ENCODE results near the gene PLEKHN1. TPM values are rescaled to one million over a fixed set of nuclear protein-coding genes. Genes with fewer than 3 reads are reported as not detected.

Gene PLEKHN1
- total and polyA plus RNA-seq, 3 experiments from 2014 or later, result 0.49 to 3.5 (median 2.7) TPM

DNA sequence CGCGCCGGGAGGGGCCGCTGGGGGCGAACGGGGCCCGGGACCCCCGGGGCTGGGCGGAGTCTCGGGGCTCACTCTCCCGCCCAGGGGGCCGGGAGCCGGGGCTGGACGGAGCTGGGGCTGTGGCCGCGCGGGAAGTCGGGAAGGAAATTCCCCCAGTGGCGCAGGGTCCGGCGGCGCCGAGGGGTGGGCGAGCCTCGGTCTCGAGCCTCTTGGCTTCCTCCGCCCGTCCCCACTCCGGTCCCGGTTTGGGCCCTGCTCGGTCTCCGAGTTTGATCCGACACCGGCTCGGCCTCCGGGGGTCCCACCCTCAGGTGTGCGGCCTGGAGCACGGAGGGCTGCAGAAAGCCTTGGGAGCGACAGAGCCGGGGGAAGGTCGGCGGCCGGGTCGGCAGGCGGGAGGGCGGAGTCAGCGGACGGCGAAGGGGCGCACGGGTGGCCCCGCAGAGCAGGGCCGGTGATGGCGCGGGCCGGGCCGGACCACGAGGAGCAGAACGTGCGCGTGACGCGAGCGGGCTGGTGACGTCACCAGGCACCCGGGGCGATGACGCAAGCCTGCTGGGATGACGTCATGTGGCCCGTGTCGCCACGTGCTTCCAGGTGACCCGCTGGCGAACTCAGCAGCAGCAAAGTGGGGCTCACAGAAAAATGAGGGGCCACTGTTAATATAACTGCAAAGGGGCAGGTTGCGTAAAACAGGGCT is 34.2 kb downstream of the PLEKHN1 start:
- Histone ChIP-seq H3K9me3 (ENCODE audit: low read length) (no peaks in the 10 kb centered on the region), H3K4me3 (ENCODE audit: low read length) (peak overlapping the region; percentile 39), H3K36me3 (ENCODE audit: insufficient read depth, low read length) (no peaks in the 10 kb centered on the region), H3K27me3 (ENCODE audit: insufficient read depth, low read length, poor library complexity, severe bottlenecking) (peaks cover 41% of the 10 kb centered on the region), H3K27ac (ENCODE audit: low read depth, low read length) (peak overlapping the region; percentile 63), H3K4me1 (ENCODE audit: insufficient read depth, low read length) (peaks cover 25% of the 10 kb centered on the region)
- Mint-ChIP-seq H3K4me1 (peaks cover 15 to 25% (median 15%) of the 10 kb centered on the region in 3 donors), H3K9me3 (peaks cover 0 to 2% (median 0%) of the 10 kb centered on the region in 5 donors), H3K4me3 (peak overlapping the region; percentile 66 to 88 (median 78)), H3K27me3 (peaks cover 31 to 45% of the 10 kb centered on the region in 2 donors), H3K27ac (peak overlapping the region in 7 of 8 donors; percentile 85 to 94 (median 88)), H3K36me3 (no peaks in the 10 kb centered on the region)
- peak; percentile 63 to 85 (median 72) for DNase-seq
- CTCF ChIA-PET, result interaction anchor here (1.1 to 2.1 kb wide), 3 partner anchors 8 to 89 kb away, joined by 4 to 21 read pairs (median 14); partner anchors contain the start of gene ISG15
- POLR2A ChIA-PET, result interaction anchor here (1.2 kb wide), 1 partner anchor 14 kb away, joined by 6 read pairs; the partner anchor contains the start of gene ISG15

DNA sequence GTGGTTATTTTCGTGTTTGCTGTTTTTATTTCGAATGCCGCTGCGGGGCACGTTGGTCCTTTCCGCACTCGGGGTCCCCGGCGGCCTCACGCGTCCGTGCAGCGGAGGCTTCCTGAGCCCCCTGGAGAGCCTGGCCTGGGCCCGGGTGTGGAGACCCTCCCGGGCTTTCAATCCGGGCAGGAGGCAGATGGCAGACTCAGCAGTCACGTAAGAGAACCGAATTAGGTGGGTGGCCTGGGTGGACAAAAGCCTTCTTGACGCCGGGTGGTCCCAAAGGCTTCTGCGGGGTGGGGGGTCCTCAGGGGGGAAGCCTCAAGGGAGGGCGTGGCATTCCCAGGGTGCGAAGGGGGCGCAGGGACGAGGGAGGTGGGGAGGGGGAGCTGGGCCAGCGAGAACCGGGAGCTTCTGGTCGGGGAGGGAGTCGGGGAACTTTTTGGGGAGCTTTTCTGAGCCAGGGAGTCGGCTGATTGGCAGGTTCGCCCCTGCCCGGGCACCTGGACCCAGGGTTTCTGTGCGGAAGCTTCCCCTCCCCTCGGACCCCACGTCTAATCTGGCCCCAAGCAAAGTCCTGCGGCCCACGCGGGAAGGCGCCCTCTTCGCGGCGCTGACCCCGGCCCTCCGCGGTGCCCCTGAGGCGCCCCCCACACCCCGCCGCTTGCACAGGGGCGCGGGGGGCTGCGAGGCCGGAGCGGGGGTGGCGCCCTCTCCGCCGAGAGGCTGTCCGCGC is 34.9 kb downstream of the PLEKHN1 start:
- DNase-seq, result peak in 1 of 5 donors; percentile 46
- peaks cover 10 to 21% (median 12%) of the 10 kb centered on the region in 3 donors for H3K4me1 Mint-ChIP-seq
- Histone ChIP-seq H3K4me1 (ENCODE audit: insufficient read depth, low read length) (peaks cover 20% of the 10 kb centered on the region), H3K27me3 (ENCODE audit: insufficient read depth, low read length, poor library complexity, severe bottlenecking) (peaks cover 43% of the 10 kb centered on the region), H3K36me3 (ENCODE audit: insufficient read depth, low read length) (no peaks in the 10 kb centered on the region), H3K4me3 (ENCODE audit: low read length) (peak overlapping the region; percentile 20), H3K9me3 (ENCODE audit: low read length) (no peaks in the 10 kb centered on the region), H3K27ac (ENCODE audit: low read depth, low read length) (peak overlapping the region; percentile 63)
- POLR2A ChIA-PET, result interaction anchor here (1.2 kb wide), 1 partner anchor 13 kb away, joined by 6 read pairs; the partner anchor contains the start of gene ISG15
- peak overlapping the region in 7 of 8 donors; percentile 84 to 94 (median 88) for H3K27ac Mint-ChIP-seq
- CTCF ChIA-PET, result interaction anchor here (1.0 to 2.1 kb wide), 7 partner anchors 9 to 89 kb away, joined by 3 to 21 read pairs (median 6); partner anchors contain the start of gene ISG15
- peaks cover 29 to 44% of the 10 kb centered on the region in 2 donors for H3K27me3 Mint-ChIP-seq
- H3K36me3 Mint-ChIP-seq, result no peaks in the 10 kb centered on the region
- H3K4me3 Mint-ChIP-seq, result peak overlapping the region; percentile 66 to 88 (median 78)
- H3K9me3 Mint-ChIP-seq, result peaks cover 0 to 2% (median 0%) of the 10 kb centered on the region in 5 donors

DNA sequence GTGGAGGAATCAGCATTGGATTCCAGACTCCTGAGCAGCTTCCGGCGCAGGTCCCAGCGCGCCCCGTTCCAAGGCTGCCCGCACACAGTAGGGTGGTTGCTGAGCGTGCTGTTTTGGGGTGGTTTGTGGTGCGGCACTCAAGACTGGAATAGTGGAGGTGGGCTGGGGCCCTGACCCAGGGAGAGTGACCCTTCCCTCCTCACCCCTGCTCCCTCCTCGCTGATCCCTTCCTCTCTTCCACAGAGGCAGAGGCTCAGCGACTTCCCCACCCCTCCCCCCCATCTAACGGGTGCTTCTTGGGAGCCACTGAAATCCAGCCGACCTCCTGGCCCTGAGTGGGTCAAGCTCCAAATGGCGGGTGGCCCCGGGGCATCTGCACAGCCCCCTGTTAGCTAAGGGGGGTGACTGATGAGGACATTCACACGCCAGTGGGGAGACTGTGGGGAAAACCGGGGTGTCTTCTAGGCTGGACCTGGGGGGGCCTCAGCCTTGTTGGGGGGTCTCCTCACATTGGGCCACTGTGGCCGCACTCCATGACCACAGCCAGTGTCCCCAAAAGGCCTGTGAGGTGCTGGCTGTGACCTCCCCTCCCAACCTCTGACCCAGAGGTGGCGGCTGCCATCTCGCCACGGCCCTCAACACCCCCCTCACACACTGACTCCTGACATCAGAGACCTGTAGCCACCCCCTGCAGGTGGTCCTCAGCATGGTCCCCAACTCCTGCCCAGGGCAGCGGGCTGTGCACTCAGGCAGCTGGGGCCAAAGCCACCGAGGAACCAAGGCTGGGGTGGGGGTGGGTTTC is 37.5 kb downstream of the PLEKHN1 start:
- Mint-ChIP-seq H3K4me1 (peaks cover 10 to 21% (median 10%) of the 10 kb centered on the region in 3 donors), H3K36me3 (no peaks in the 10 kb centered on the region), H3K9me3 (peaks cover 0 to 2% (median 0%) of the 10 kb centered on the region in 5 donors), H3K27me3 (peaks cover 28 to 46% of the 10 kb centered on the region in 2 donors), H3K4me3 (no peak overlapping the region), H3K27ac (no peak overlapping the region)
- CTCF ChIA-PET, result interaction anchor here (1.2 to 1.7 kb wide), 5 partner anchors 10 to 119 kb away, joined by 3 to 7 read pairs (median 4); partner anchors contain the start of genes AGRN and ISG15
- Histone ChIP-seq H3K4me1 (ENCODE audit: insufficient read depth, low read length) (peaks cover 20% of the 10 kb centered on the region), H3K9me3 (ENCODE audit: low read length) (no peaks in the 10 kb centered on the region), H3K4me3 (ENCODE audit: low read length) (no peak overlapping the region), H3K27me3 (ENCODE audit: insufficient read depth, low read length, poor library complexity, severe bottlenecking) (peaks cover 43% of the 10 kb centered on the region), H3K27ac (ENCODE audit: low read depth, low read length) (no peak overlapping the region), H3K36me3 (ENCODE audit: insufficient read depth, low read length) (no peaks in the 10 kb centered on the region)
- DNase-seq, result no peak
- POLR2A ChIA-PET, result no interaction called here

DNA sequence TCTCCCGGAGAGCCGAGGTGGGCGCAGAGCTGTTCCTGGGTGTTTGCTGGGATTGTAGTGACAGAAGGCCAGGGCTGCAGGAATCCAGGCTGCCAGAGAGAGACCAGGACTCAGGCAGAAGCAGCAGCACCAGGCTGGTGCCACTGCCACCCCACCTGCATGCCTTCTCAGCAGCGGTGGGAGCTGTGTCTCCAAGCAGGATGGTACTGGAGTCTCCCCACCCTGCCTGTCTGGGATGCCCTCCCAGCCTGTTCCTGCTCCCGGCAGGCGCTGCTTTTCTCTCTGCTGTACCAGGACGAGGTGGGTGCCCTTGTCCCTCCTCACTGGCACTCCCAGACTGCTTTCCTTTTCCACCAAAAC is 38.1 kb downstream of the PLEKHN1 start:
- H3K27me3 Mint-ChIP-seq, result peaks cover 28 to 50% of the 10 kb centered on the region in 2 donors
- H3K27me3 ChIP-seq (ENCODE audit: insufficient read depth, low read length, poor library complexity, severe bottlenecking), result peaks cover 43% of the 10 kb centered on the region
- POLR2A ChIA-PET, result no interaction called here

DNA sequence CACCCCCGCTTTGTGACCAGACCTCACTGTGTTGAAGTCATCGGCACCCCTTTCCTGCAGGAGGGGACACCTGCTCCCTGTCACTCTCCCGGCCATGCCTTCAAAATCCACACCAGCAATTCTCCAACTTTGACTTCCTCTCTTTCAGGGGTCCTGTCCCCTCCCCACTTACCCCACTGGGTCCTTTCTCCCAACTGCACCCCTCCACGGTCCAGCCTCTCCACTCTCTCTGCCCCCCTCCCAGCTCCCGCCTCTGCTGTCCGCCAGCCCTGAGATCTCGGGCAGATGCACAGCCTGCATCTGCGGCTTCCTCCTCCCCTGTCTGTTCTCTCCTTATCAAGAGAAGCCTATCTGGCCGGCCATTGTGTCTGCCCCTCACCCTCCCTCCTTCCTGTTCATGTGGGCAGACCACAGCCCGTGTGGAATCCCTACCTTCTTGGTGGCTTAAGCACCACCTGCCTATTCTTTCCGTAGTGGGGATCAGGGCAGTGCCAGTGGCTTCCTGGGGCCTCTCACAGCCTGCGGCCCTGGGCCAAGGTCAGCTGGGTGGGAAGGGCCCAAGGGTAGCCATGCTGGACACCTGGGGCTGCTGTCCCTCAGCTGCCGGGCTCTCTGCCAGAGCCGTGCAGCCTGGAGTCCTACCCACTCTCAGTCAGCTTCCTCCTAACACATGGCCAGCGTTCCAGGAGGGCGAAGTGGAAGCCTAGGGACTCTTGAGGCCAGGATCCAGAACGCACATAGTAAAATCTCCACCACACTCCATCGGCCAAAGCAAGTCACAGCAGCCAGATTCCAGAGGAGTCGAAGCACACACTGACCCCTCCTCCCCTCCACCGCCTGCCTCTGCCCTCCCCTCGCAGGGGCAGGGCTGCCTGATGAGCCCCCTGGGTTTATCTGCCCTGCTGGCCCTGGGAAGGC is 38.8 kb downstream of the PLEKHN1 start:
- ChIA-PET CTCF (interaction anchor here (1.4 to 1.7 kb wide), 3 partner anchors 8 to 117 kb away, joined by 3 to 7 read pairs (median 4); partner anchors contain the start of gene ISG15), POLR2A (no interaction called here)
- H3K4me1 Mint-ChIP-seq, result peaks cover 10 to 21% (median 13%) of the 10 kb centered on the region in 3 donors
- H3K27me3 ChIP-seq (ENCODE audit: insufficient read depth, low read length, poor library complexity, severe bottlenecking), result peaks cover 43% of the 10 kb centered on the region
- peaks cover 20% of the 10 kb centered on the region for H3K4me1 ChIP-seq (ENCODE audit: insufficient read depth, low read length)
- peaks cover 0 to 2% (median 0%) of the 10 kb centered on the region in 5 donors for H3K9me3 Mint-ChIP-seq
- H3K27ac Mint-ChIP-seq, result peak overlapping the region in 2 of 8 donors; percentile 11 to 26
- peaks cover 27 to 50% of the 10 kb centered on the region in 2 donors for H3K27me3 Mint-ChIP-seq
- H3K4me3 Mint-ChIP-seq, result peak overlapping the region in 1 of 7 donors; percentile 48
- H3K4me3 ChIP-seq (ENCODE audit: low read length), result no peak overlapping the region
- no peak for DNase-seq
- H3K27ac ChIP-seq (ENCODE audit: low read depth, low read length), result peak overlapping the region; percentile 39
- H3K36me3 Mint-ChIP-seq, result no peaks in the 10 kb centered on the region
- no peaks in the 10 kb centered on the region for H3K36me3 ChIP-seq (ENCODE audit: insufficient read depth, low read length)
- H3K9me3 ChIP-seq (ENCODE audit: low read length), result no peaks in the 10 kb centered on the region

More for the DNA sequence above, 38.1 kb downstream of the PLEKHN1 start:
- CTCF ChIA-PET, result interaction anchor here (1.2 to 1.7 kb wide), 4 partner anchors 9 to 118 kb away, joined by 3 to 7 read pairs (median 4); partner anchors contain the start of genes AGRN and ISG15
- Mint-ChIP-seq H3K4me1 (peaks cover 10 to 21% (median 13%) of the 10 kb centered on the region in 3 donors), H3K36me3 (no peaks in the 10 kb centered on the region), H3K27ac (peak overlapping the region in 2 of 8 donors; percentile 11 to 26), H3K9me3 (peaks cover 0 to 2% (median 0%) of the 10 kb centered on the region in 5 donors), H3K4me3 (peak overlapping the region in 1 of 7 donors; percentile 48)
- Histone ChIP-seq H3K9me3 (ENCODE audit: low read length) (no peaks in the 10 kb centered on the region), H3K4me1 (ENCODE audit: insufficient read depth, low read length) (peaks cover 20% of the 10 kb centered on the region), H3K4me3 (ENCODE audit: low read length) (no peak overlapping the region), H3K27ac (ENCODE audit: low read depth, low read length) (no peak overlapping the region), H3K36me3 (ENCODE audit: insufficient read depth, low read length) (no peaks in the 10 kb centered on the region)
- DNase-seq, result no peak

DNA sequence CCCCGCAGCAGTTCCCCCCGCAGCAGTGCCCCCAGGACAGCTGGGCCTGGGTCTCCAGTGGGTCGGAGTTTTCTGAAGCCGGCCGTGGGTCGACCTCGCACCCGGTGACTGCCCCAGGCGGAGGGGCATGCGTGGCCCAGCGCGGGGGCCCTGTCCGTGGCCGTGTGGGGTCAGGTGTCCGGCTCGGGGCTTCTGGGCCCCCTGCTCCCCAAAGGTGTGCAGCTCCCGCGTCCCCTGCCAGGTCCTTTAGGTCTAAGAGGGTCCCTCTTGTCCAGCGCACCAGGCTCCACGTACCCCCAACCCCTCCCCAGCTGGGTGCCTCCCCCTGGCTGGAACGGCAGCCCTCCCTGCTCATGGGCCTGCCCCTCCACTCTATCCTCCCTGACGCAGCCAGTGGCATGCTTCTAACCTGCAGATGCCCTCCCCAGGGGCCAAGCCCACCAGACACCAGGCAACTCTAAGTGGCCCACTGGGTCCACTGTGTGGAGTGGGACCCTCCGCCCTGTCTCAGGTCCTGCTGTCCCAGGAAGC is 39.6 kb downstream of the PLEKHN1 start:
- Mint-ChIP-seq H3K9me3 (peaks cover 0 to 2% (median 0%) of the 10 kb centered on the region in 5 donors), H3K4me1 (peaks cover 10 to 17% (median 11%) of the 10 kb centered on the region in 3 donors), H3K27me3 (peaks cover 22 to 45% of the 10 kb centered on the region in 2 donors), H3K27ac (no peak overlapping the region), H3K36me3 (no peaks in the 10 kb centered on the region), H3K4me3 (no peak overlapping the region)
- Histone ChIP-seq H3K27ac (ENCODE audit: low read depth, low read length) (no peak overlapping the region), H3K4me1 (ENCODE audit: insufficient read depth, low read length) (peaks cover 15% of the 10 kb centered on the region), H3K9me3 (ENCODE audit: low read length) (no peaks in the 10 kb centered on the region), H3K4me3 (ENCODE audit: low read length) (no peak overlapping the region), H3K27me3 (ENCODE audit: insufficient read depth, low read length, poor library complexity, severe bottlenecking) (peaks cover 37% of the 10 kb centered on the region), H3K36me3 (ENCODE audit: insufficient read depth, low read length) (no peaks in the 10 kb centered on the region)
- DNase-seq, result peak in 1 of 5 donors; percentile 37
- ChIA-PET POLR2A (no interaction called here), CTCF (no interaction called here)

Measured in CD8-positive, alpha-beta memory T cell (primary cell).